HAP-1 (cell line): ENCODE data around the gene PPA1.
A peak's percentile ranks its signal among the peaks of the same experiment; 100 is the strongest.
"Not testable (repeated sequence)": the region's sequence is repeated elsewhere in the genome, so short reads cannot be mapped to it uniquely, and the experiment has no call there.

Experiments used
- DNase-seq, 2 experiments: peaks; one replicate each; pipeline ENCODE4 v3.0.0-alpha.2; 2016 to 2020; ENCODE audit warnings: low spot score in 2 of 2
- H3K27me3 ChIP-seq: fragments of 250-450 bp; sonication (Bioruptor Pico); 2 replicates; pipeline ENCODE4 v1.5.1; 2020; ENCODE audit warnings: low read depth, mild to moderate bottlenecking, moderate library complexity
- H3K36me3 ChIP-seq: fragments of 250-450 bp; sonication (Bioruptor Pico); replicated peaks from 2 replicates; pipeline ENCODE4 v1.5.1; 2020; ENCODE audit warnings: mild to moderate bottlenecking
- H3K4me1 ChIP-seq: fragments of 250-450 bp; sonication (Bioruptor Pico); 2 replicates; pipeline ENCODE4 v1.5.1; 2020; ENCODE audit warnings: mild to moderate bottlenecking
- H3K4me3 ChIP-seq: fragments of 250-450 bp; sonication (Bioruptor Pico); 2 replicates; pipeline ENCODE4 v1.5.1; 2020; ENCODE audit warnings: mild to moderate bottlenecking, moderate library complexity
- H3K9me3 ChIP-seq: fragments of 250-450 bp; sonication (Bioruptor Pico); 2 replicates; pipeline ENCODE4 v1.5.1; 2020; ENCODE audit warnings: mild to moderate bottlenecking, moderate library complexity
- in situ Hi-C: fragments of 300-500 bp; cut with MboI; formaldehyde crosslinking; loops from 3 replicates; pipeline ENCODE4 v1.14.3; 2020; ENCODE audit warnings: low sequenced_read_pairs, inconsistent platforms, mixed read lengths

PPA1 gene

GRCh38 chr10:70239986-70240385 is 6.8 kb upstream of the PPA1 start:
- H3K27me3 ChIP-seq, H3K4me1 ChIP-seq, H3K4me3 ChIP-seq, H3K36me3 ChIP-seq, H3K9me3 ChIP-seq, DNase-seq, in situ Hi-C loops: not testable (repeated sequence)

- H3K27me3 ChIP-seq, H3K36me3 ChIP-seq, H3K9me3 ChIP-seq, in situ Hi-C loops, DNase-seq, H3K4me1 ChIP-seq, H3K4me3 ChIP-seq: not testable (repeated sequence)
Measured at GRCh38 chr10:70239077-70239976, 6.1 kb upstream of the PPA1 start.

GRCh38 chr10:70237958-70238536 is 4.8 kb upstream of the PPA1 start:
- in situ Hi-C loops, H3K4me1 ChIP-seq, H3K27me3 ChIP-seq, DNase-seq, H3K9me3 ChIP-seq, H3K36me3 ChIP-seq, H3K4me3 ChIP-seq: not testable (repeated sequence)

- H3K4me3 ChIP-seq = no peak overlapping the region
- in situ Hi-C loops = no loop called here
- peaks cover 7% of the 10 kb centered on the region for H3K36me3 ChIP-seq
- no peaks in the 10 kb centered on the region for H3K27me3 ChIP-seq
- no peak for DNase-seq
- H3K4me1 ChIP-seq = peaks cover 20% of the 10 kb centered on the region
- H3K9me3 ChIP-seq = peaks cover 2% of the 10 kb centered on the region; the same call in 1 of the 2 replicates
Measured at GRCh38 chr10:70234668-70235447, 1.6 kb upstream of the PPA1 start.

GRCh38 chr10:70233939-70234300 is 691 bp upstream of the PPA1 start:
- Histone ChIP-seq H3K36me3 (peaks cover 17% of the 10 kb centered on the region), H3K4me3 (peak overlapping the region; percentile 80), H3K27me3 (no peaks in the 10 kb centered on the region), H3K4me1 (peaks cover 24% of the 10 kb centered on the region), H3K9me3 (peaks cover 2% of the 10 kb centered on the region; the same call in 1 of the 2 replicates)
- DNase-seq = no peak
- in situ Hi-C loops = no loop called here

- peak overlapping the region; percentile 80 for H3K4me3 ChIP-seq
- no peaks in the 10 kb centered on the region for H3K27me3 ChIP-seq
- peaks cover under 1% of the 10 kb centered on the region; the same call in 1 of the 2 replicates for H3K9me3 ChIP-seq
- no peak for DNase-seq
- peaks cover 26% of the 10 kb centered on the region for H3K36me3 ChIP-seq
- in situ Hi-C loops = no loop called here
- H3K4me1 ChIP-seq = peaks cover 35% of the 10 kb centered on the region
Measured at GRCh38 chr10:70232859-70233108, 445 bp downstream of the PPA1 start.

GRCh38 chr10:70232155-70232858 is 922 bp downstream of the PPA1 start:
- in situ Hi-C loops = no loop called here
- DNase-seq = peak; percentile 46 to 53
- H3K4me3 ChIP-seq = peak overlapping the region; percentile 80
- no peaks in the 10 kb centered on the region for H3K9me3 ChIP-seq
- H3K27me3 ChIP-seq = no peaks in the 10 kb centered on the region
- H3K4me1 ChIP-seq = peaks cover 36% of the 10 kb centered on the region
- H3K36me3 ChIP-seq = peaks cover 26% of the 10 kb centered on the region

- Histone ChIP-seq H3K9me3 (no peaks in the 10 kb centered on the region), H3K4me3 (no peak overlapping the region), H3K36me3 (peaks cover 38% of the 10 kb centered on the region), H3K4me1 (peaks cover 33% of the 10 kb centered on the region), H3K27me3 (no peaks in the 10 kb centered on the region)
- DNase-seq = no peak
- in situ Hi-C loops = loop anchor here (5.0 kb wide), 1 partner anchor 134 kb away; no protein-coding TSS in a partner anchor
Measured at GRCh38 chr10:70228491-70228890, 4.7 kb downstream of the PPA1 start.

GRCh38 chr10:70227548-70228320 is 5.5 kb downstream of the PPA1 start:
- Histone ChIP-seq H3K36me3 (peaks cover 42% of the 10 kb centered on the region), H3K4me3 (no peak overlapping the region)

GRCh38 chr10:70223728-70224127 is 9.5 kb downstream of the PPA1 start:
- DNase-seq = no peak
- H3K4me1 ChIP-seq = peaks cover 10% of the 10 kb centered on the region
- in situ Hi-C loops = no loop called here

More at GRCh38 chr10:70227548-70228320, 5.5 kb downstream of the PPA1 start:
- Histone ChIP-seq H3K27me3 (no peaks in the 10 kb centered on the region), H3K9me3 (no peaks in the 10 kb centered on the region), H3K4me1 (peaks cover 33% of the 10 kb centered on the region)
- peak; percentile 51 to 59 for DNase-seq
- in situ Hi-C loops = loop anchor here (5.0 kb wide), 1 partner anchor 135 kb away; no protein-coding TSS in a partner anchor

GRCh38 chr10:70222811-70223447 is 10.3 kb downstream of the PPA1 start:
- H3K27me3 ChIP-seq, H3K4me3 ChIP-seq, H3K9me3 ChIP-seq, in situ Hi-C loops, DNase-seq, H3K4me1 ChIP-seq: not testable (repeated sequence)
- H3K36me3 ChIP-seq = peaks cover 40% of the 10 kb centered on the region

More at GRCh38 chr10:70223728-70224127, 9.5 kb downstream of the PPA1 start:
- H3K4me3 ChIP-seq = no peak overlapping the region
- no peaks in the 10 kb centered on the region for H3K27me3 ChIP-seq
- H3K36me3 ChIP-seq = peaks cover 40% of the 10 kb centered on the region
- no peaks in the 10 kb centered on the region for H3K9me3 ChIP-seq

- H3K4me1 ChIP-seq = no peaks in the 10 kb centered on the region; the same call in 1 of the 2 replicates
- H3K9me3 ChIP-seq = no peaks in the 10 kb centered on the region
- H3K27me3 ChIP-seq = no peaks in the 10 kb centered on the region
- H3K36me3 ChIP-seq = peaks cover 45% of the 10 kb centered on the region
- no peak overlapping the region for H3K4me3 ChIP-seq
- DNase-seq = no peak
- in situ Hi-C loops = no loop called here
Measured at GRCh38 chr10:70222340-70222794, 10.9 kb downstream of the PPA1 start.
